ENCODE data around the gene CNNM4. TPM values are rescaled to one million over a fixed set of nuclear protein-coding genes. Genes with fewer than 3 reads are reported as not detected.

CNNM4 gene
- total RNA-seq: 2.2 and 2.3 TPM in 2 replicates

GRCh38 chr2:96760036-96760985, at the start of gene CNNM4:
TSS of gene CNNM4 (plus strand) at chr2:96760902. CDS start at chr2:96761000, 98 bp downstream.

GRCh38 chr2:96739633-96740428, 20.9 kb upstream of the CNNM4 start, which contains the start of gene LMAN2L:
TSS of gene LMAN2L (minus strand) at chr2:96740064. CDS start at chr2:96740040, 24 bp downstream.

DNA sequence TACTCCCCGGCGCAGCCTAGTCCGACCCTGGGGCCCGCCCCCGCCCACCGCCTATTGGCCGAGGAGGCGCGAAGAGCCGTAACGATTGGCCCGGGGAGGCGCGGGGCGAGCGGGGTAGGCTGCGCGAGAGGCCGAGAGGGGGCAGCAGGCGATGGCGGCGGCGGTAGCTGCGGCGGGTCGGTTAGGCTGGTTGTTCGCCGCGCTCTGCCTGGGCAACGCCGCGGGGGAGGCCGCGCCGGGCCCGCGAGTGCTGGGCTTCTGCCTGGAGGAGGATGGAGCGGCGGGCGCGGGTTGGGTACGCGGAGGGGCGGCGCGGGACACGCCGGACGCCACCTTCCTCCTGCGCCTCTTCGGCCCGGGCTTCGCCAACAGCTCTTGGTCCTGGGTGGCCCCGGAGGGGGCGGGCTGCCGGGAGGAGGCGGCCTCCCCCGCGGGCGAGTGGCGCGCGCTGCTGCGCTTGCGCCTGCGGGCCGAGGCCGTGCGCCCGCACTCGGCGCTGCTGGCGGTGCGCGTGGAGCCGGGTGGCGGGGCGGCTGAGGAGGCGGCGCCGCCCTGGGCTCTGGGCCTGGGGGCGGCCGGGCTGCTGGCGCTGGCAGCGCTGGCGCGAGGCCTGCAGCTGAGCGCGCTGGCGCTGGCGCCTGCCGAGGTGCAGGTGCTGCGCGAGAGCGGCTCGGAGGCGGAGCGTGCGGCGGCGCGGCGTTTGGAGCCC, 55.6 kb downstream of the CNNM4 start, which contains the start of gene CNNM3:
CNNM3 (plus strand) TSS at position 142 of the 709 bp plus-strand sequence; CDS start at position 152, 10 bp downstream.

GRCh38 chr2:96843538-96844268, 83.0 kb downstream of the CNNM4 start, which contains the start of gene ANKRD23:
TSS of gene ANKRD23 (minus strand) at chr2:96844021. CDS start at chr2:96843992, 29 bp downstream.

GRCh38 chr2:96857667-96858372, 97.1 kb downstream of the CNNM4 start, which contains the start of gene ANKRD39:
TSS of gene ANKRD39 (minus strand) at chr2:96858016. CDS start at chr2:96857987, 29 bp downstream.

Other genes starting within 250 kb of the CNNM4 start
- 6.3 and 6.4 TPM in 2 replicates for gene ARID5A, start 224.2 kb upstream of the CNNM4 start, total RNA-seq
- 31.2 and 36.2 TPM in 2 replicates for gene KANSL3, start 122.6 kb upstream of the CNNM4 start, total RNA-seq
- gene FER1L5, start 118.1 kb upstream of the CNNM4 start, total RNA-seq: 1.1 and 1.4 TPM in 2 replicates
- 21.0 and 27.7 TPM in 2 replicates for gene LMAN2L, start 20.8 kb upstream of the CNNM4 start, total RNA-seq
- 3.9 and 9.8 TPM in 2 replicates for gene CNNM3, start 55.4 kb downstream of the CNNM4 start, total RNA-seq
- 0.95 and 1.6 TPM in 2 replicates for gene ANKRD23, start 83.1 kb downstream of the CNNM4 start, total RNA-seq
- gene ANKRD39, start 97.1 kb downstream of the CNNM4 start, total RNA-seq: 4.3 and 7.4 TPM in 2 replicates
- gene SEMA4C, start 109.2 kb downstream of the CNNM4 start, total RNA-seq: 13.4 and 26.8 TPM in 2 replicates
- gene FAM178B, start 225.7 kb downstream of the CNNM4 start, total RNA-seq: not detected in 2 replicates